ENCODE measurements around the gene SUZ12.

DNA sequence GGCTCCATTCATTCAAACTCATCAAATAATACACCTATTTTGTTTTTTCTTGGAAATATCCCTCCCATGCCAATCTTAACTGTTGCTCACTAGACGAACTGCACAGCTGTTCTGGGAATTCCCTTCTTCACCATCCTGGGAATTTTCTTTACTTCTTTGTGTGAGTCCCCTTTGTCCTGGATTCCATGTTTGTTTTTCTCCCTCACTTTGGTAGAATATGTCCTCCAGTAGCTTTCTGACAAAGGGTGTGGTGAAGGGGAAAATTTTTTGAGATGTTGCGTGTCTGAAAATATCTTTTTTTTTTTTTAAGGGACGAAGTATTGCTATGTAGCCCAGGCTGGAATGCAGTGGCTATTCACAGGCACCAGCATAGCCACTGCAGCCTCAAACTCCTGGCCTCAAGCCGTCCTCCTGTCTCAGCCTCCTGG is 18.1 kb upstream of the SUZ12 start:
- TF ChIP-seq, protein P1, sequence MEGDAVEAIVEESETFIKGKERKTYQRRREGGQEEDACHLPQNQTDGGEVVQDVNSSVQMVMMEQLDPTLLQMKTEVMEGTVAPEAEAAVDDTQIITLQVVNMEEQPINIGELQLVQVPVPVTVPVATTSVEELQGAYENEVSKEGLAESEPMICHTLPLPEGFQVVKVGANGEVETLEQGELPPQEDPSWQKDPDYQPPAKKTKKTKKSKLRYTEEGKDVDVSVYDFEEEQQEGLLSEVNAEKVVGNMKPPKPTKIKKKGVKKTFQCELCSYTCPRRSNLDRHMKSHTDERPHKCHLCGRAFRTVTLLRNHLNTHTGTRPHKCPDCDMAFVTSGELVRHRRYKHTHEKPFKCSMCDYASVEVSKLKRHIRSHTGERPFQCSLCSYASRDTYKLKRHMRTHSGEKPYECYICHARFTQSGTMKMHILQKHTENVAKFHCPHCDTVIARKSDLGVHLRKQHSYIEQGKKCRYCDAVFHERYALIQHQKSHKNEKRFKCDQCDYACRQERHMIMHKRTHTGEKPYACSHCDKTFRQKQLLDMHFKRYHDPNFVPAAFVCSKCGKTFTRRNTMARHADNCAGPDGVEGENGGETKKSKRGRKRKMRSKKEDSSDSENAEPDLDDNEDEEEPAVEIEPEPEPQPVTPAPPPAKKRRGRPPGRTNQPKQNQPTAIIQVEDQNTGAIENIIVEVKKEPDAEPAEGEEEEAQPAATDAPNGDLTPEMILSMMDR (IDR thresholded peaks at IDR 0.05): no peak
- TF ChIP-seq POLR2A (IDR thresholded peaks at IDR 0.05): no peak
- no peak for TF ChIP-seq POLR2AphosphoS5 (IDR thresholded peaks at IDR 0.05)
